Activated CD4-positive, alpha-beta T cell treated with anti-CD3 and anti-CD28 coated beads, Interleukin-2, Interleukin-4, amounts not matched to agents 100 ng/mL and 50 ng/mL, durations not matched to agents 16 hours and 8 hours (primary cell): ENCODE results near the gene ADAMTS4.
A peak's percentile ranks its signal among the peaks of the same experiment; 100 is the strongest.
"Not testable (repeated sequence)": the region's sequence is repeated elsewhere in the genome, so short reads cannot be mapped to it uniquely, and the experiment has no call there.

Experiments
- DNase-seq: peaks from one replicate; pipeline ENCODE4 v3.0.0-alpha.2; 2020; ENCODE audit warnings: low spot score

The ADAMTS4 gene

DNA sequence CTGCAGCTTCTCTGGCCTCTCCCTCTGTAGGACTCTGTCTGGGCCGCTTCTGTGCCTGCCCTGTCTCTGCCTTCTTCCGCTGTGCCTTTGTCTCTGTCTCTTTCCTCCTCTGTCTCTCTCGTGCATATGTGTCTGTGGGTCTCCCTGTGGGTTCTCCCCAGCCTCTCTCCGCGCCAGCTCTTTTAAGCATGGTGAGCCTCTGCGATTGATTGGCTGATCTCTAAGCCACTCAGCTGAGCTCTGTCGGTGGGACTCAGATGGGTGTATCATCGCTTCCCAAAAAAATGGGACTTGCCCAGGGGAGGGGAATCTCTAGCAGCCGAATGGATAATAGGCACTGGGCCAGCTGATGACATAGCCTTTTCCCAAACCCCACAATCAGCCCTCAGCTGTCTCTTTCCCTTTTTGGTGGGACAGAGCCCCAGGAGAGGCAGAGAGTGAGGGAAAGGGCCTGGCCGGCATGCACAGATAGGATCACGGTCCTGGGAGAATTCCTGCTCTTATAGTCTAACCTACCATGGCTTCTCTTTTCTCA, at the start of gene ADAMTS4:
TSS of gene ADAMTS4 (minus strand) at position 158 of the 535 bp plus-strand sequence. CDS start 427 bp downstream, outside the sequence.
- DNase-seq = no peak

- DNase-seq = no peak
Observed at GRCh38 chr1:161244888-161245287, 46.0 kb upstream of the ADAMTS4 start.

- DNase-seq = no peak
Observed at GRCh38 chr1:161242313-161242712, 43.5 kb upstream of the ADAMTS4 start.

DNA sequence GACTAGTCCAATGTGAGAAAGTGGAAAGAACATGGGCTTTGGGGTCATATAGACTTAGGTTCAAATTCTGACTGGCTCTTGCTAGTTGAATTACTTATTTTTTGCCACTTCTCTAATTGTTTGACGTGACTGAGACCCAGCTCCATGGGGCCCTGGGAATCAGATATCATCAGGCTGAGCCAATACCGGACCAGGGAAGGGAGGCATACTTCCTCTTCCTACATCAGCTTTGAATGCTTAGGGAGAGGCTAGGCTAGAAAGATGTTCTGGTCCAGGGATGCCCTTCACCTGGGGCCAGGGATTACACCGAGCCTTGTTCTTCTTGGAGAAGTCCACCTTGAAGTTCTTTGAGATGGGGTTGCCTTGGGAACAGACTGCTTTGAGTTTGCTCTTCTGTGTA, 42.8 kb upstream of the ADAMTS4 start:
- no peak for DNase-seq

- no peak for DNase-seq
Observed at GRCh38 chr1:161238039-161238473, 39.2 kb upstream of the ADAMTS4 start, which contains the start of gene NR1I3. TSS of gene NR1I3 (minus strand) at chr1:161238203. CDS start at chr1:161236565, 1,638 bp downstream.

- no peak for DNase-seq
Observed at GRCh38 chr1:161235957-161236775, 37.3 kb upstream of the ADAMTS4 start.

- no peak for DNase-seq
Observed at GRCh38 chr1:161233102-161233501, 34.2 kb upstream of the ADAMTS4 start.

- no peak for DNase-seq
Observed at GRCh38 chr1:161230762-161231161, 31.9 kb upstream of the ADAMTS4 start.

- no peak for DNase-seq
Observed at GRCh38 chr1:161229896-161230295, 31.0 kb upstream of the ADAMTS4 start.

DNA sequence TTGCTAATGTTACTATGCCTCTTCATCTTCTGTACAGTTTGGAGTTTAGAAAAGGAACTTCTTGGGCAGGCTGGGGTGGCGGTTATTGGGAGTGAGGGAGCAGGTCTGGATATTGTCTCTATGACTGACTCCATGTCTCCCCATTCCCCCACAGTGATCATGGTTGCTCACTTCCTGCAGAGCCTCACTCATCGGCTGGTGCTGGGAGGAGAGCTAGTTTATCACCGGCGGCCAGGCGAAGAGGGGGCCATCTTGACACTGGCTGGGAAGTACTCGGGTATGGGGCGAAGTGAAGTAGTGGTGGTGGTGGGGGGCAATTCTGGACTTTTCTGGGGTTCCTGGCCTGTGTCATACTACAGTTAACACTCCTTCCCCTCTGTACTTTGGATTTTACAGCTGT, 29.2 kb upstream of the ADAMTS4 start:
- DNase-seq = no peak

GRCh38 chr1:161227196-161227871, 28.5 kb upstream of the ADAMTS4 start:
- DNase-seq = peak; percentile 89

- DNase-seq = no peak
Observed at GRCh38 chr1:161226759-161227158, 27.9 kb upstream of the ADAMTS4 start.

- DNase-seq = no peak
Observed at GRCh38 chr1:161226320-161226711, 27.5 kb upstream of the ADAMTS4 start.

- peak; percentile 96 for DNase-seq
Observed at GRCh38 chr1:161225534-161226319, 26.9 kb upstream of the ADAMTS4 start, which contains the start of gene TOMM40L. TSS of gene TOMM40L (plus strand) at chr1:161226060. CDS start at chr1:161226490, 430 bp downstream.

GRCh38 chr1:161225178-161225533, 26.3 kb upstream of the ADAMTS4 start:
- no peak for DNase-seq

- DNase-seq = not testable (repeated sequence)
Observed at GRCh38 chr1:161224695-161225087, 25.8 kb upstream of the ADAMTS4 start.

- no peak for DNase-seq
Observed at GRCh38 chr1:161223805-161224694, 25.2 kb upstream of the ADAMTS4 start.

- DNase-seq = no peak
Observed at GRCh38 chr1:161222175-161223019, 23.5 kb upstream of the ADAMTS4 start.

GRCh38 chr1:161220002-161220401, 21.1 kb upstream of the ADAMTS4 start:
- no peak for DNase-seq
